Activated T-helper 1 cell treated with anti-CD3 and anti-CD28 coated beads, Interleukin-12 subunit alpha, Interleukin-12 subunit beta, Interleukin-2, Interleukin-4 antibody, amounts not matched to agents 30 ng/mL and 10 ng/mL and 1 ng/mL, durations not matched to agents 14 hours and 24 hours and 36 hours (primary cell): ENCODE results near the gene AMN. TPM values are rescaled to one million over a fixed set of nuclear protein-coding genes. Genes with fewer than 3 reads are reported as not detected.

Experiments
- DNase-seq: peaks from one replicate; pipeline ENCODE4 v3.0.0; 2021; ENCODE audit warnings: low spot score
- H3K27ac Mint-ChIP-seq: one replicate; pipeline ENCODE4 v1.8.0; 2021; ENCODE audit warnings: mild to moderate bottlenecking, mixed read lengths
- H3K27me3 Mint-ChIP-seq: one replicate; pipeline ENCODE4 v1.8.0; 2022; ENCODE audit warnings: mild to moderate bottlenecking, moderate library complexity, mixed read lengths; ENCODE audit not compliant: insufficient read depth
- H3K36me3 Mint-ChIP-seq: one replicate; pipeline ENCODE4 v1.8.0; 2021; ENCODE audit warnings: low read depth, mixed read lengths
- H3K4me1 Mint-ChIP-seq: one replicate; pipeline ENCODE4 v1.8.0; 2021; ENCODE audit warnings: low read depth, mixed read lengths
- H3K4me3 Mint-ChIP-seq: one replicate; pipeline ENCODE4 v1.8.0; 2021; ENCODE audit warnings: mild to moderate bottlenecking, moderate library complexity, mixed read lengths
- H3K9me3 Mint-ChIP-seq: one replicate; pipeline ENCODE4 v1.8.0; 2021; ENCODE audit warnings: mixed read lengths
- intact Hi-C: fragments of 100-400 bp; cut with micrococcal nuclease; formaldehyde crosslinking; loops from one replicate; pipeline ENCODE4 v1.15.1; 2024
- total RNA-seq: library from RNA; stranded (reverse); gene quantifications from 2 replicates; pipeline ENCODE4 v1.2.3, GENCODE V29; 2022

Gene AMN
- total RNA-seq, 1 donor from 2014 or later = 0.44 TPM

DNA sequence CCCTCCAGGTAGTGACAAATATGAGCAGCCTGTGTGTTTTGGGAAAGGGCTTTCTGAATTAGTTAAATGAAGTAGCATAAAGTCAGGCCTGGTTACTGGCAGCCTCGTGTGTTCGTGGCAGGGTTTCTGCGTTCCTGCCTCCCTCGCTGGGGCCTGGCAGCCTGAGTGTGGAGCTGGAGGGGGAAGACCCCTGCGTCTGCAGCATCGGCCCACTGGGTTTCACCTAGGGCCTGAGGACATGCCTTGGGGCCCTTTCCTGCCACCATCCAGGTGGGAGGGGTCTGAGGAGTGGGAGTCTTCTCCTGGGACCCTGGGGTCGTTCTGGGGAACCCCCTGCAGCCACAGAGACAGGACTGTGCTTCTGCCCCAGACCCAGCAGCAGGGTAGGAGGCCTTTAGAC is 20.4 kb upstream of the AMN start:
- H3K27me3 Mint-ChIP-seq = no peaks in the 10 kb centered on the region
- intact Hi-C loops = no loop called here
- H3K27ac Mint-ChIP-seq = no peak overlapping the region
- H3K4me1 Mint-ChIP-seq = peaks cover 23% of the 10 kb centered on the region
- peaks cover 48% of the 10 kb centered on the region for H3K36me3 Mint-ChIP-seq
- no peaks in the 10 kb centered on the region for H3K9me3 Mint-ChIP-seq
- H3K4me3 Mint-ChIP-seq = no peak overlapping the region
- DNase-seq = no peak

- H3K27me3 Mint-ChIP-seq = no peaks in the 10 kb centered on the region
- H3K27ac Mint-ChIP-seq = peak overlapping the region; percentile 15
- peaks cover 46% of the 10 kb centered on the region for H3K36me3 Mint-ChIP-seq
- intact Hi-C loops = no loop called here
- H3K4me1 Mint-ChIP-seq = peaks cover 19% of the 10 kb centered on the region
- no peaks in the 10 kb centered on the region for H3K9me3 Mint-ChIP-seq
- no peak overlapping the region for H3K4me3 Mint-ChIP-seq
- no peak for DNase-seq
These were observed 19.8 kb upstream of the AMN start for GRCh38 chr14:102902523-102903247.

GRCh38 chr14:102903248-102903888 is 19.1 kb upstream of the AMN start:
- H3K9me3 Mint-ChIP-seq = no peaks in the 10 kb centered on the region
- peaks cover 45% of the 10 kb centered on the region for H3K36me3 Mint-ChIP-seq
- peaks cover 15% of the 10 kb centered on the region for H3K4me1 Mint-ChIP-seq
- H3K4me3 Mint-ChIP-seq = no peak overlapping the region
- DNase-seq = no peak
- no peaks in the 10 kb centered on the region for H3K27me3 Mint-ChIP-seq
- H3K27ac Mint-ChIP-seq = peak overlapping the region; percentile 21
- intact Hi-C loops = no loop called here

GRCh38 chr14:102903889-102904512 is 18.5 kb upstream of the AMN start:
- peaks cover 41% of the 10 kb centered on the region for H3K36me3 Mint-ChIP-seq
- peak overlapping the region; percentile 21 for H3K27ac Mint-ChIP-seq
- DNase-seq = no peak
- intact Hi-C loops = no loop called here
- no peak overlapping the region for H3K4me3 Mint-ChIP-seq
- no peaks in the 10 kb centered on the region for H3K27me3 Mint-ChIP-seq
- H3K4me1 Mint-ChIP-seq = peaks cover 15% of the 10 kb centered on the region
- no peaks in the 10 kb centered on the region for H3K9me3 Mint-ChIP-seq

DNA sequence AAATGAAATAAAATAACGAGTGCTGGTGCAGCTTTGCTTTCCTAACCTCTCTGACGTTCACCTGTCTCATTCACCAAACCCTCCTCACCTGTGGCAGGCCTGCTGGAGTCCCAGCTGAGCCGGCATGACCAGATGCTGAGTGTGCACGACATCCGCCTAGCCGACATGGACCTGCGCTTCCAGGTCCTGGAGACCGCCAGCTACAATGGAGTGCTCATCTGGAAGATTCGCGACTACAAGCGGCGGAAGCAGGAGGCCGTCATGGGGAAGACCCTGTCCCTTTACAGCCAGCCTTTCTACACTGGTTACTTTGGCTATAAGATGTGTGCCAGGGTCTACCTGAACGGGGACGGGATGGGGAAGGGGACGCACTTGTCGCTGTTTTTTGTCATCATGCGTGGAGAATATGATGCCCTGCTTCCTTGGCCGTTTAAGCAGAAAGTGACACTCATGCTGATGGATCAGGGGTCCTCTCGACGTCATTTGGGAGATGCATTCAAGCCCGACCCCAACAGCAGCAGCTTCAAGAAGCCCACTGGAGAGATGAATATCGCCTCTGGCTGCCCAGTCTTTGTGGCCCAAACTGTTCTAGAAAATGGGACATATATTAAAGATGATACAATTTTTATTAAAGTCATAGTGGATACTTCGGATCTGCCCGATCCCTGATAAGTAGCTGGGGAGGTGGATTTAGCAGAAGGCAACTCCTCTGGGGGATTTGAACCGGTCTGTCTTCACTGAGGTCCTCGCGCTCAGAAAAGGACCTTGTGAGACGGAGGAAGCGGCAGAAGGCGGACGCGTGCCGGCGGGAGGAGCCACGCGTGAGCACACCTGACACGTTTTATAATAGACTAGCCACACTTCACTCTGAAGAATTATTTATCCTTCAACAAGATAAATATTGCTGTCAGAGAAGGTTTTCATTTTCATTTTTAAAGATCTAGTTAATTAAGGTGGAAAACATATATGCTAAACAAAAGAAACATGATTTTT is 17.1 kb upstream of the AMN start:
- Mint-ChIP-seq H3K9me3 (no peaks in the 10 kb centered on the region), H3K27ac (no peak overlapping the region), H3K4me3 (no peak overlapping the region), H3K4me1 (peaks cover 11% of the 10 kb centered on the region), H3K36me3 (peaks cover 36% of the 10 kb centered on the region), H3K27me3 (no peaks in the 10 kb centered on the region)
- intact Hi-C loops = no loop called here
- no peak for DNase-seq

DNA sequence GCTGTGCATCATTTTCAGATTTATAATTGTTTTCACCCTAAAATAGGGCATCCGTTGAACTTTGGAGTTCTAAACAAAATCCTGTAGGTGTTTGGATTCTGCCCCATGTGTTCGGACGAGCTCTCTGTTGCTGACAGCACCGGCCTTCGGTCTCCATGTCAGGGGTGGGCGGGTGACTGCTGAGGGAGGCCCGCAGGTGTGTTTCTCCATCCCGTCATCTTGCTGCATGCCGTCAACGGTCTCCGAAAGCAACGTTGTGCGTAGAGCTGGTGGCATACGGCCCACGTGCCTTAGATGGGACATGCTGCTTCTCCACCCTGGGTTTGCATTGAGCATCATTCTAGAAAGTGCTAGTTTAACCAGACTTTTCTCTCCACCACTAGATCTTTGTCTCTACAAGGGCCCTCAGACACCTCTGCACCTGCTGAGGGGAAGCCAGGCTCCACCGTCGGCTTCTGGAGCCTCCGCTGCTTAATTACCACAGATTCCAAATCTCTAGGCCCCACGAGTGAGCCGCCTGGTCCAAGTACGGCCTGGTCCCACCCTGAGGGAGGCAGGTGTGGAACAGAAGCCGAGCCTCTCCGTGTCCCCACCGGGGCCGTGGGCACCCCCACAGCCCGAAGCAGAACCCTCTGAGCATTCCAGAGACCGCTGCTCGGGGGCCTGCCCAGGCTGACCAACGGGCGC is 15.7 kb upstream of the AMN start:
- DNase-seq = no peak
- Mint-ChIP-seq H3K4me1 (no peaks in the 10 kb centered on the region), H3K9me3 (no peaks in the 10 kb centered on the region), H3K27me3 (no peaks in the 10 kb centered on the region), H3K27ac (no peak overlapping the region), H3K36me3 (peaks cover 34% of the 10 kb centered on the region), H3K4me3 (no peak overlapping the region)
- intact Hi-C loops = no loop called here

GRCh38 chr14:102907303-102907844 is 15.1 kb upstream of the AMN start:
- Mint-ChIP-seq H3K4me1 (no peaks in the 10 kb centered on the region), H3K27ac (no peak overlapping the region), H3K27me3 (no peaks in the 10 kb centered on the region), H3K9me3 (no peaks in the 10 kb centered on the region), H3K4me3 (no peak overlapping the region), H3K36me3 (peaks cover 33% of the 10 kb centered on the region)
- intact Hi-C loops = no loop called here
- no peak for DNase-seq

DNA sequence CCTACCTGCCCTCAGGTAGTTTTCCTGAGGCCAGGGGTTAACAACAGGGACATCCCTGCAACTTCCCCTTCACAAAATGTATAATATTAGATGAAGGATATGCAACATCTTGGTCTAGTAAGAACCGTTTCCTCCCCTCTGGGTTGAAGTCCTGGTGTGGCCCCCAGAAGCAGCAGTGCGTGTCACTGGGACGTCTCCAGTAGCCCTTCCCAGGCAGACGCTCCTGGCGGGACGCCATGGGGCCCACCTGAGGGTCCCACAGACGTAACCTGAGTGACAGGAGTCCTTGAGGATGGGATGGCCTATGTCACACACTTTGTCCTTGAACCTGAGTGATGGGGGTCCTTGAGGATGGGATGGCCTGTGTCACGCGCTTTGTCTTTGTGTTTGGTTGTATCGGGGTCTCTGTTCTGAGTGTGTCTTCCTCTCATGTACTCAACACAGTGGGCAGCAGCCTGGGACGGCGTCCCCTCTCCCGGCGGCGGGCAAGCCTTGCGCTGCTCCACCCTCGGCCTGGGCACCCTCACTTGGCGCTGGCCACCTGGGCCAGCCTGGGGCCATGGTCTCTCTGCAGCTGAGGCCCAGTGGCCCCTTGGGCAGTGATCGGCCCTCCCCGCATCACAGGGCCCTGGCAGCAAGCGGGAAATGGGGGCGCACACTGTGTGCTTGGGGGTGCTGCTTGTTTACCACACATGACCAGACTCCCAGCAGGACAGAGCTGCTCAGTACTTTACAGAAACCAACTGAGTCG is 14.3 kb upstream of the AMN start:
- no peaks in the 10 kb centered on the region for H3K27me3 Mint-ChIP-seq
- intact Hi-C loops = no loop called here
- no peak for DNase-seq

DNA sequence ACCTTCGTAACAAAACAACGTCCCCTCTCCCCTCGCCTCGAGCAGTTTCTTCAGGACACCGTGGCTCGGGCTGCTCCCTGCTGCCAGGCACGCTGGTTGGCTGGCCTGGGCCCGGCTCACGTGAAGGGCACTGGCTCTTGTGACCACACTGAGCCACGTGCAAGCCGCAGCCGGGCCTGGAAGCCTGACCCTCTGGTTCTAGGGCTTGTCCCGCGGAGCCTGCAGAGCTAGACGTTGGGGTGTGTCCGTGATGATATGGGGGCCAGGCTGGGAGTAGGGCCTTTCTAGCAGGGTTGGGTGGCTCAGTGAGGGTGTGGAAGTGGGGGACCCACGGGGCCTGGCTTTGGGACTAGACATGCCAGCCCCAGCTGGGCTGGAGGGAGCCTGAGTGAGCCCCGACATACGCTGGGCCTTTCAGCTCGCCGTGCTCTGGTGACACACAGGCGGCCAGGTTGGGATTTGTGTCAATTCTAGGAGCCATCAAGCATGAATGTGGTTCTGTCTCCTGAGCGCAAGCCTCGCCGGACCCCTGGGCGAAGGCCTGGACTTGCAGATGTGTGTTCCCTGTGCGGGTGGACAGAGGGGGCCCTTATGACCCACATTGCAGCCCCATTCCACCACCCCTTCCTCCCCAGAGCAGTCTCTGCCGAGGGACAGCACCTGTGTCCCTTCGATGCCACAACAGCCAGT is 13.6 kb upstream of the AMN start:
- Mint-ChIP-seq H3K9me3 (no peaks in the 10 kb centered on the region), H3K27me3 (no peaks in the 10 kb centered on the region), H3K27ac (no peak overlapping the region), H3K36me3 (peaks cover 21% of the 10 kb centered on the region), H3K4me1 (no peaks in the 10 kb centered on the region), H3K4me3 (no peak overlapping the region)
- no peak for DNase-seq
- intact Hi-C loops = no loop called here

More for the DNA sequence above, 14.3 kb upstream of the AMN start:
- H3K9me3 Mint-ChIP-seq = no peaks in the 10 kb centered on the region
- peaks cover 27% of the 10 kb centered on the region for H3K36me3 Mint-ChIP-seq
- no peak overlapping the region for H3K4me3 Mint-ChIP-seq
- H3K4me1 Mint-ChIP-seq = no peaks in the 10 kb centered on the region
- no peak overlapping the region for H3K27ac Mint-ChIP-seq

DNA sequence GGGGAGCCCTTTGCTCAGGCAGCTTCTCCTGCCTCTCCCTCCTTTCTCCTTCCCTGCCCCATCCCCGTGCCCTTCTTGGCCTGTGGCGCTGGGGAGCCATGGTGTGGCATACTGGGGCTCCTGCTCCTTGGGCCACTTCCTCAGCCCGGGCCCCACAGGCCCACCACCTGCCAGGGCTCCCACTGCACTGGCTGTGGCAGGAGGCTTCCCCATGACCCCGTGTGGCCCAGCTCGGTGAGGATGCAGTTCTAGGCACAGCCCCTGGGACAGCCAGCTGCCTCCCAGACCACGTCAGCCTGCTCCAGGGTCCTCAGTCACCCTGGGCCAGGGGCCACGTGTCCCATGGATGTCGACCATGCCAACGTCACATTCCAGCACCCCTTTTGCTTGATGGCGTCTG is 13.0 kb upstream of the AMN start:
- no peaks in the 10 kb centered on the region for H3K27me3 Mint-ChIP-seq
- H3K4me1 Mint-ChIP-seq = no peaks in the 10 kb centered on the region
- intact Hi-C loops = no loop called here
- H3K36me3 Mint-ChIP-seq = peaks cover 19% of the 10 kb centered on the region
- no peak for DNase-seq
- H3K4me3 Mint-ChIP-seq = no peak overlapping the region
- no peaks in the 10 kb centered on the region for H3K9me3 Mint-ChIP-seq
- H3K27ac Mint-ChIP-seq = no peak overlapping the region

DNA sequence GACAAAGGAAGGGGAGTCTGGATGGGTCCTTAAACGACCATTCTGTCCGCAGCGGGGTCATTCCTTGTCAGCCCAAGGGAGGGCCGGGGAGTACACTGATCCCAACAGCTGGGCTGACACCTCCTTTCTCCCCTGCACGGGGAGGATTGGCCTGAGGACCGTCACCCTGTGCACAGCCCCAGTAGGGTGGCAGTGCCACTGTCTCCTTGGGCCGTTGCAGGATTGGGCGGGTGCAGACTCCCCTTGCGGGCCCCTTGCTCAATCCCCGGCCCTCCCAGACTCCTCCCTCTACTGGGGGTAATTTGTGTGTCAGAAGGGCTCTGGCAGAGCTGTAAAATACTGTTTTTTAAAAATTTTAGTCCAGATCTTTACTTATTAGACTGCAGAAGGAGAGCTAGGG is 12.6 kb upstream of the AMN start:
- H3K4me1 Mint-ChIP-seq = no peaks in the 10 kb centered on the region
- no peaks in the 10 kb centered on the region for H3K27me3 Mint-ChIP-seq
- H3K9me3 Mint-ChIP-seq = no peaks in the 10 kb centered on the region
- DNase-seq = no peak
- intact Hi-C loops = no loop called here
- no peak overlapping the region for H3K27ac Mint-ChIP-seq
- no peak overlapping the region for H3K4me3 Mint-ChIP-seq
- H3K36me3 Mint-ChIP-seq = peaks cover 19% of the 10 kb centered on the region
